Measurements from ENCODE around the gene PFDN6.

- no peak for TF ChIP-seq CTCF (IDR thresholded peaks at IDR 0.05)
- no peak for TF ChIP-seq POLR2AphosphoS5 (IDR thresholded peaks at IDR 0.05)
- TF ChIP-seq POLR2A (IDR thresholded peaks at IDR 0.05): no peak
Observed at GRCh38 chr6:33272275-33273128, 16.9 kb upstream of the PFDN6 start.
